WTC11 (cell line): ENCODE results near the gene DGKG. TPM values are rescaled to one million over a fixed set of nuclear protein-coding genes. Genes with fewer than 3 reads are reported as not detected.

Source experiments
- ATAC-seq: fragments of 200-7000 bp; cut with Tn5 transposase; 2 replicates; pipeline ENCODE4 v1.10.0; 2021; ENCODE audit warnings: mild to moderate bottlenecking, moderate library complexity
- CTCF ChIA-PET: fragments of 300-600 bp; sonication (Branson Sonifier 250); formaldehyde crosslinking; loops from one replicate; lab custom pipeline; 2021; ENCODE audit warnings: antibody characterized with exemption; lab: Charles Lee
- POLR2A ChIA-PET: fragments of 350-600 bp; sonication (Branson Sonifier 250); formaldehyde crosslinking; loops from one replicate; lab custom pipeline; 2021; ENCODE audit warnings: antibody characterized with exemption; lab: Charles Lee
- DNase-seq: peaks from one replicate; pipeline ENCODE4 v3.0.0; 2021; ENCODE audit warnings: low spot score
- H3K27ac Mint-ChIP-seq: 2 replicates; pipeline ENCODE4 v1.8.0; 2021; ENCODE audit warnings: mixed read lengths
- H3K27me3 Mint-ChIP-seq: 2 replicates; pipeline ENCODE4 v1.8.0; 2021; ENCODE audit warnings: low read depth, mild to moderate bottlenecking, moderate library complexity, mixed read lengths
- H3K36me3 Mint-ChIP-seq: 2 replicates; pipeline ENCODE4 v1.8.0; 2021; ENCODE audit warnings: mixed read lengths
- H3K4me1 Mint-ChIP-seq: 2 replicates; pipeline ENCODE4 v1.8.0; 2022; ENCODE audit warnings: mixed read lengths
- H3K4me3 Mint-ChIP-seq: 2 replicates; pipeline ENCODE4 v1.8.0; 2021; ENCODE audit warnings: mild to moderate bottlenecking, moderate library complexity, mixed read lengths
- H3K9me3 Mint-ChIP-seq: 2 replicates; pipeline ENCODE4 v1.8.0; 2021; ENCODE audit warnings: mixed read lengths
- ELF4 ChIP-seq: sonication (generic); formaldehyde crosslinking; IDR thresholded peaks from 2 replicates; pipeline ENCODE4 v1.8.1; 2022; ENCODE audit warnings: low read depth, mild to moderate bottlenecking, moderate library complexity, missing genetic modification reagents
- GRHL2 ChIP-seq: fragments of 250-450 bp; sonication (Bioruptor Pico); IDR thresholded peaks from 2 replicates; pipeline ENCODE4 v1.8.0; 2022; ENCODE audit warnings: mild to moderate bottlenecking, moderate library complexity; ENCODE audit not compliant: insufficient replicate concordance, severe bottlenecking
- PRDM15 ChIP-seq: sonication (generic); formaldehyde crosslinking; IDR thresholded peaks from 2 replicates; pipeline ENCODE4 v1.8.0; 2022; ENCODE audit warnings: missing genetic modification reagents
- PREB ChIP-seq: sonication (generic); formaldehyde crosslinking; IDR thresholded peaks from 2 replicates; pipeline ENCODE4 v1.8.1; 2022; ENCODE audit warnings: mild to moderate bottlenecking, missing genetic modification reagents, moderate library complexity, borderline replicate concordance
- SMAD4 ChIP-seq: sonication (generic); formaldehyde crosslinking; IDR thresholded peaks from 2 replicates; pipeline ENCODE4 v1.8.0; 2022; ENCODE audit warnings: mild to moderate bottlenecking, missing genetic modification reagents
- SOX15 ChIP-seq: fragments of 250-450 bp; sonication (Bioruptor Pico); IDR thresholded peaks from 2 replicates; pipeline ENCODE4 v1.9.0; 2021; ENCODE audit warnings: mild to moderate bottlenecking
- TEAD4 ChIP-seq: sonication (generic); formaldehyde crosslinking; IDR thresholded peaks from 2 replicates; pipeline ENCODE4 v1.8.0; 2022; ENCODE audit warnings: mild to moderate bottlenecking, missing genetic modification reagents
- ZBTB21 ChIP-seq: sonication (generic); formaldehyde crosslinking; IDR thresholded peaks from 2 replicates; pipeline ENCODE4 v1.8.1; 2023; ENCODE audit warnings: mild to moderate bottlenecking, missing genetic modification reagents, borderline replicate concordance
- ZNF219 ChIP-seq: sonication (generic); formaldehyde crosslinking; IDR thresholded peaks from 2 replicates; pipeline ENCODE4 v1.8.0; 2023; ENCODE audit warnings: missing genetic modification reagents, mild to moderate bottlenecking, borderline replicate concordance
- ZNF396 ChIP-seq: fragments of 250-450 bp; sonication (Bioruptor Pico); IDR thresholded peaks from 2 replicates; pipeline ENCODE4 v1.8.0; 2021; ENCODE audit warnings: mild to moderate bottlenecking, moderate library complexity, borderline replicate concordance
- ZNF671 ChIP-seq: fragments of 250-450 bp; sonication (Bioruptor Pico); IDR thresholded peaks from 2 replicates; pipeline ENCODE4 v1.8.0; 2021; ENCODE audit warnings: mild to moderate bottlenecking
- total RNA-seq: library from RNA; stranded (reverse); gene quantifications from 3 replicates; pipeline ENCODE4 v1.2.3, GENCODE V29; 2021
- TF ChIP-seq, protein P1 (sequence below): sonication (generic); formaldehyde crosslinking; conservative IDR thresholded peaks from 2 replicates; pipeline ENCODE4 v1.8.1; 2022; ENCODE audit warnings: mild to moderate bottlenecking, missing genetic modification reagents
- TF ChIP-seq, protein P2 (sequence below): fragments of 250-450 bp; sonication (Bioruptor Pico); conservative IDR thresholded peaks from 2 replicates; pipeline ENCODE4 v1.9.0; 2021; ENCODE audit warnings: mild to moderate bottlenecking
- TF ChIP-seq, protein P3 (sequence below): sonication (generic); formaldehyde crosslinking; IDR thresholded peaks from 2 replicates; pipeline ENCODE4 v1.8.1; 2023; ENCODE audit warnings: mild to moderate bottlenecking, moderate library complexity, missing genetic modification reagents

The DGKG gene
- total RNA-seq, 1 experiment from 2014 or later, result 0.92 TPM

GRCh38 chr3:186383026-186383993, 21.3 kb upstream of the DGKG start:
- Mint-ChIP-seq H3K9me3 (peaks cover 9% of the 10 kb centered on the region), H3K36me3 (no peaks in the 10 kb centered on the region), H3K27ac (no peak overlapping the region), H3K27me3 (no peaks in the 10 kb centered on the region; the same call in 1 of the 2 replicates), H3K4me1 (peaks cover 15% of the 10 kb centered on the region)
- DNase-seq, result no peak
- no peak for TF ChIP-seq ZNF396 (CRISPR knock-in tag)
- no peak for TF ChIP-seq ZNF219 (CRISPR knock-in tag)
- no peak for TF ChIP-seq GRHL2 (CRISPR knock-in tag)
- TF ChIP-seq PREB (CRISPR knock-in tag), result no peak
- TF ChIP-seq ZBTB21 (CRISPR knock-in tag), result no peak
- TF ChIP-seq, protein P1, sequence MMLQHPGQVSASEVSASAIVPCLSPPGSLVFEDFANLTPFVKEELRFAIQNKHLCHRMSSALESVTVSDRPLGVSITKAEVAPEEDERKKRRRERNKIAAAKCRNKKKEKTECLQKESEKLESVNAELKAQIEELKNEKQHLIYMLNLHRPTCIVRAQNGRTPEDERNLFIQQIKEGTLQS (CRISPR knock-in tag), result no peak
- TF ChIP-seq SMAD4 (CRISPR knock-in tag), result no peak
- TF ChIP-seq ELF4 (CRISPR knock-in tag), result no peak
- no peak for TF ChIP-seq PRDM15 (CRISPR knock-in tag)
- TF ChIP-seq, protein P2, sequence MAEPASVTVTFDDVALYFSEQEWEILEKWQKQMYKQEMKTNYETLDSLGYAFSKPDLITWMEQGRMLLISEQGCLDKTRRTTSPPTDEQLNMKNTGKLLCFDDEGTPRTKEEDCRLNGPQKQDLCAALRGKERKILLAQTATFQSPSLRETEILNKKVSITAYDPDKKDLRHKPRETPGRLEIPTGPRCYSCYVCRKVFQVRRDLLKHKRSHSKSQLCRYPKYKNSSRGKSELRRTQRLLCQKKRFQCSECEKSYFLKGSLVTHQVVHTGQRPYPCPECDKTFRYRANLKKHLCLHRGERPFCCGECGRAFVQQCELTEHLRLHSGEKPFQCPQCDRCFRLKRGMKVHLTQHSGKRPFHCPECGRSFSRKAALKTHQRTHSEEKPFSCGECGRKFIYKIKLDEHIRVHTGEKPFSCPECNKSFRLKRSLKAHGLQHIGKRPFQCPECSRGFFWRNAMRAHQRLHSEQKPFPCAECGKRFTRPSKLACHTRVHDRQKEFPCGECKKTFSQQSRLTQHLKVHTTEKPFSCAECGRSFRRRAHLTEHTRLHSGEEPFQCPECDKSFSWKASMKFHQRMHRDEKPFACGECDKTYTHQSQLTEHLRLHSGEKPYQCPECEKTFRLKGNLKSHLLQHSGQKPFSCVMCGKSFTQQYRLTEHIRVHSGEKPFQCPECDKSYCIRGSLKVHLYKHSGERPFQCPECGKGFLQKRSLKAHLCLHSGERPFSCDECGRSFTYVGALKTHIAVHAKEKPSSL (CRISPR knock-in tag), result no peak
- TF ChIP-seq ZNF671 (CRISPR knock-in tag), result no peak
- no peak for TF ChIP-seq TEAD4 (CRISPR knock-in tag)
- TF ChIP-seq SOX15, result no peak
- TF ChIP-seq, protein P3, sequence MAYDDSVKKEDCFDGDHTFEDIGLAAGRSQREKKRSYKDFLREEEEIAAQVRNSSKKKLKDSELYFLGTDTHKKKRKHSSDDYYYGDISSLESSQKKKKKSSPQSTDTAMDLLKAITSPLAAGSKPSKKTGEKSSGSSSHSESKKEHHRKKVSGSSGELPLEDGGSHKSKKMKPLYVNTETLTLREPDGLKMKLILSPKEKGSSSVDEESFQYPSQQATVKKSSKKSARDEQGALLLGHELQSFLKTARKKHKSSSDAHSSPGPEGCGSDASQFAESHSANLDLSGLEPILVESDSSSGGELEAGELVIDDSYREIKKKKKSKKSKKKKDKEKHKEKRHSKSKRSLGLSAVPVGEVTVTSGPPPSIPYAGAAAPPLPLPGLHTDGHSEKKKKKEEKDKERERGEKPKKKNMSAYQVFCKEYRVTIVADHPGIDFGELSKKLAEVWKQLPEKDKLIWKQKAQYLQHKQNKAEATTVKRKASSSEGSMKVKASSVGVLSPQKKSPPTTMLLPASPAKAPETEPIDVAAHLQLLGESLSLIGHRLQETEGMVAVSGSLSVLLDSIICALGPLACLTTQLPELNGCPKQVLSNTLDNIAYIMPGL (CRISPR knock-in tag), result no peak
- TF ChIP-seq, all 79 proteins: peak for 0
- CTCF ChIA-PET, result no interaction called here
- peak; percentile 44 for ATAC-seq
- no peak overlapping the region for H3K4me3 Mint-ChIP-seq
- POLR2A ChIA-PET, result no interaction called here
